OCI-LY7 (cell line): Measurements from ENCODE around the gene GLB1L3.

Experiments
- CTCF ChIP-seq: fragments of 200-600 bp; sonication (generic); conservative IDR thresholded peaks from 2 replicates; pipeline ENCODE4 v1.5.1; 2014; ENCODE audit warnings: mild to moderate bottlenecking, antibody characterized with exemption, low read length, moderate library complexity, mixed read lengths
- EZH2phosphoT487 ChIP-seq: fragments of 200-600 bp; sonication (generic); IDR thresholded peaks from 2 replicates; pipeline ENCODE4 v1.6.1; 2018; ENCODE audit warnings: low read depth, borderline replicate concordance, mild to moderate bottlenecking, mixed run types, antibody characterized with exemption, low read length, moderate library complexity, mixed read lengths

GRCh38 chr11:134283461-134284230, 7.5 kb downstream of the GLB1L3 start:
- no peak for TF ChIP-seq CTCF
- no peak for TF ChIP-seq EZH2phosphoT487
